GM11168 (cell line): Measurements from ENCODE around the gene CDK19.

Source experiments
- in situ Hi-C: fragments of 300-500 bp; cut with MboI; formaldehyde crosslinking; loops from one replicate; pipeline ENCODE4 v1.12.0; 2022; ENCODE audit warnings: low sequenced_read_pairs; ENCODE audit not compliant: unreplicated experiment

The CDK19 gene

GRCh38 chr6:110636781-110637180 is 178.5 kb downstream of the CDK19 start:
- in situ Hi-C loops = no loop called here

- in situ Hi-C loops = no loop called here
Observed at GRCh38 chr6:110635096-110635495, 180.2 kb downstream of the CDK19 start.

GRCh38 chr6:110633731-110634213 is 181.5 kb downstream of the CDK19 start:
- in situ Hi-C loops = no loop called here

GRCh38 chr6:110629153-110629552 is 186.1 kb downstream of the CDK19 start:
- in situ Hi-C loops = no loop called here

GRCh38 chr6:110628330-110628729 is 186.9 kb downstream of the CDK19 start:
- in situ Hi-C loops = no loop called here

- in situ Hi-C loops = no loop called here
Observed at GRCh38 chr6:110626442-110626841, 188.8 kb downstream of the CDK19 start.

GRCh38 chr6:110625883-110626282 is 189.4 kb downstream of the CDK19 start:
- in situ Hi-C loops = no loop called here

GRCh38 chr6:110622912-110623578 is 192.2 kb downstream of the CDK19 start:
- in situ Hi-C loops = no loop called here

- in situ Hi-C loops = no loop called here
Observed at GRCh38 chr6:110621061-110621460, 194.2 kb downstream of the CDK19 start.

GRCh38 chr6:110620065-110620464 is 195.2 kb downstream of the CDK19 start:
- in situ Hi-C loops = no loop called here

- in situ Hi-C loops = no loop called here
Observed at GRCh38 chr6:110619275-110619908, 195.9 kb downstream of the CDK19 start.

- in situ Hi-C loops = no loop called here
Observed at GRCh38 chr6:110618591-110619267, 196.5 kb downstream of the CDK19 start.

GRCh38 chr6:110617057-110617456 is 198.2 kb downstream of the CDK19 start:
- in situ Hi-C loops = no loop called here

- in situ Hi-C loops = no loop called here
Observed at GRCh38 chr6:110615722-110616121, 199.5 kb downstream of the CDK19 start.

GRCh38 chr6:110614586-110614985 is 200.7 kb downstream of the CDK19 start:
- in situ Hi-C loops = no loop called here

GRCh38 chr6:110614106-110614505 is 201.2 kb downstream of the CDK19 start:
- in situ Hi-C loops = no loop called here

GRCh38 chr6:110613356-110613755 is 201.9 kb downstream of the CDK19 start:
- in situ Hi-C loops = no loop called here

- in situ Hi-C loops = no loop called here
Observed at GRCh38 chr6:110612298-110612697, 203.0 kb downstream of the CDK19 start.

GRCh38 chr6:110609101-110609500 is 206.2 kb downstream of the CDK19 start:
- in situ Hi-C loops = no loop called here

GRCh38 chr6:110608151-110608550 is 207.1 kb downstream of the CDK19 start:
- in situ Hi-C loops = no loop called here

GRCh38 chr6:110606151-110606550 is 209.1 kb downstream of the CDK19 start:
- in situ Hi-C loops = no loop called here
